MCF 10A (cell line): Measurements from ENCODE around the gene OR8H1. TPM values are rescaled to one million over a fixed set of nuclear protein-coding genes. Genes with fewer than 3 reads are reported as not detected.

Experiments used
- Bru-seq: library from RNA; stranded (reverse); fragments of 400-500 nt; gene quantifications from one replicate; lab custom pipeline; 2021; lab: Mats Ljungman, UMichigan
- BruChase-seq, 2 experiments: library from RNA; stranded (reverse); fragments of 400-500 nt; gene quantifications; one replicate each; lab custom pipeline; 2021; lab: Mats Ljungman, UMichigan
- BruUV-seq: library from RNA; stranded (reverse); fragments of 400-500 nt; replicated peaks from 2 replicates; lab custom pipeline; 2021; lab: Mats Ljungman, UMichigan
- CTCF ChIA-PET: fragments of 300-600 bp; sonication (Branson Sonifier 250); formaldehyde crosslinking; extraction: SDS; loops from one replicate; lab custom pipeline; 2021; ENCODE audit warnings: antibody characterized with exemption, inconsistent platforms; lab: Yijun Ruan, JAX
- POLR2A ChIA-PET: fragments of 300-600, 350-650 bp; sonication (Branson Sonifier 250); formaldehyde crosslinking; extraction: SDS; loops from one replicate; lab custom pipeline; 2020; ENCODE audit warnings: antibody characterized with exemption, inconsistent platforms; lab: Yijun Ruan, JAX
- DNase-seq: peaks from one replicate; pipeline ENCODE4 v3.0.0-alpha.2; 2018; ENCODE audit not compliant: unreplicated experiment
- H3K27ac Mint-ChIP-seq: one replicate; pipeline ENCODE4 v1.8.0; 2022; ENCODE audit warnings: mild to moderate bottlenecking, low read depth, mixed read lengths; ENCODE audit not compliant: unreplicated experiment
- H3K27me3 Mint-ChIP-seq: one replicate; pipeline ENCODE4 v1.8.0; 2022; ENCODE audit warnings: mixed read lengths; ENCODE audit not compliant: insufficient read depth, unreplicated experiment
- H3K36me3 Mint-ChIP-seq: one replicate; pipeline ENCODE4 v1.8.0; 2022; ENCODE audit warnings: mild to moderate bottlenecking, moderate library complexity, mixed read lengths; ENCODE audit not compliant: insufficient read depth, unreplicated experiment
- H3K4me1 Mint-ChIP-seq: one replicate; pipeline ENCODE4 v1.8.0; 2022; ENCODE audit warnings: mixed read lengths; ENCODE audit not compliant: insufficient read depth, unreplicated experiment
- H3K4me3 Mint-ChIP-seq: one replicate; pipeline ENCODE4 v1.8.0; 2022; ENCODE audit warnings: mild to moderate bottlenecking, moderate library complexity, mixed read lengths; ENCODE audit not compliant: unreplicated experiment
- H3K9me3 Mint-ChIP-seq: one replicate; pipeline ENCODE4 v1.8.0; 2022; ENCODE audit warnings: mixed read lengths; ENCODE audit not compliant: unreplicated experiment
- CTCF ChIP-seq: fragments of 200-600 bp; IDR thresholded peaks from one replicate; pipeline ENCODE4 v1.8.0; 2022; ENCODE audit warnings: antibody characterized with exemption, mild to moderate bottlenecking; ENCODE audit not compliant: unreplicated experiment
- intact Hi-C: fragments of 100-400 bp; cut with micrococcal nuclease; formaldehyde crosslinking; loops from 2 replicates; pipeline ENCODE4 v1.14.1; 2022
- long read RNA-seq: library from polyadenylated mRNA; stranded (forward); transcript quantifications from one replicate; pipeline ENCODE4 v2.0.0, GENCODE V29; 2022
- total RNA-seq: library from RNA; stranded (reverse); gene quantifications from 2 replicates; pipeline ENCODE4 v1.2.3, GENCODE V29; 2022

OR8H1 gene, protein sequence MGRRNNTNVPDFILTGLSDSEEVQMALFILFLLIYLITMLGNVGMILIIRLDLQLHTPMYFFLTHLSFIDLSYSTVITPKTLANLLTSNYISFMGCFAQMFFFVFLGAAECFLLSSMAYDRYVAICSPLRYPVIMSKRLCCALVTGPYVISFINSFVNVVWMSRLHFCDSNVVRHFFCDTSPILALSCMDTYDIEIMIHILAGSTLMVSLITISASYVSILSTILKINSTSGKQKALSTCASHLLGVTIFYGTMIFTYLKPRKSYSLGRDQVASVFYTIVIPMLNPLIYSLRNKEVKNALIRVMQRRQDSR
- total RNA-seq (not detected in 2 replicates), Bru-seq, nascent RNA (not detected), BruChase-seq, experiment 1, labeled RNA remaining after a 6-hour chase (not detected), BruChase-seq, experiment 2, labeled RNA remaining after a 2-hour chase (not detected)
- long read RNA-seq: 0 reads

DNA sequence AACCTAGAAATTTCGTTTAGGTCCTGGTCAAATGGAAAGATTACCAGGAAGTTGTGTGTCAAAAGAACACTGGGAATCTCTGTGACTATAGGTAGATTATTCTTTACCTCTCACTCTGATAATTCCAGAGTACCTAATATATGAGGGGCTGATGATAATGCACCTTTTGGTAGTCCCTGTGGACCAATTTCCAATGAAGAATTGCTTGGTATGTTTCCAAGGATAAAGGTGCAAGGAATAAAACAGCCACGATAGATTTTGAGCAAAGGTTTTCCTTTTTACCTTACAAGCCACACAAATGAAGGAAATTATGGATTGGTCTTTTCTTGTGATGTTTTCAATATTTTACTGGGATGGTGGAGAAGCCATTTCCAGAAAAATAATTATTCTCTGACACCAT, at the start of gene OR8H1:
TSS of gene OR8H1 (minus strand) at position 101 of the 400 bp plus-strand sequence. CDS start 1,192 bp downstream, outside the sequence.
- no peak for TF ChIP-seq CTCF
- no peak within 1 kb of the TSS for H3K4me3 Mint-ChIP-seq
- intact Hi-C loops: no loop called here
- no peaks in the 10 kb centered on the region for H3K27me3 Mint-ChIP-seq
- BruUV-seq: no TSS peak
- CTCF ChIA-PET: no interaction called here
- DNase-seq: no peak
- peaks cover 14% of the 10 kb centered on the region for H3K9me3 Mint-ChIP-seq
- no peaks in the 10 kb centered on the region for H3K36me3 Mint-ChIP-seq
- no peaks in the 10 kb centered on the region for H3K4me1 Mint-ChIP-seq
- no peak within 1 kb of the TSS for H3K27ac Mint-ChIP-seq
- POLR2A ChIA-PET: no interaction called here

GRCh38 chr11:56340289-56340688, 48.2 kb upstream of the OR8H1 start:
- Mint-ChIP-seq H3K27me3 (no peaks in the 10 kb centered on the region), H3K27ac (no peak overlapping the region), H3K9me3 (peaks cover 13% of the 10 kb centered on the region), H3K4me1 (no peaks in the 10 kb centered on the region), H3K4me3 (no peak overlapping the region), H3K36me3 (no peaks in the 10 kb centered on the region)
- no peak for DNase-seq
- BruUV-seq: no TSS peak
- intact Hi-C loops: no loop called here
- no peak for TF ChIP-seq CTCF
- ChIA-PET CTCF (no interaction called here), POLR2A (no interaction called here)

DNA sequence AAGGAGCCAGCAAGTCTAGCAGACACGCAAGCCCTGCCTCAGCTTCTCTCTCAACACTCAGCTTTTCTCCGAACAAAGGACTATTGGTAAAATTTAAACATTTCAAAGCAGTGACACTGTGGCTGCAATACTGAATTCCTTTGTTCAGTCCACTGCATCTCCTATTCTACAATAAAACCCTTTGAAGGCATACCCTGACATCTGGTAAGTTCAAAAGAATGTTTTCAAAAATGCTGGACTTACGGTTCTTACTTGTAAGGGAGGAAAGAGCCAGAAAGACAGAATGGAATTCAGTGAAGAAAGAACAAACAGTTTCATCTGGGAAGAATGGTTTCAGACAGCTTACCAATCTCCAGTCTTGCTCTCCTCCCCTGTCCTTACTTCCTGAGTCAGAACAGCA, 41.1 kb upstream of the OR8H1 start:
- POLR2A ChIA-PET: no interaction called here
- no TSS peak for BruUV-seq
- DNase-seq: no peak
- H3K36me3 Mint-ChIP-seq: no peaks in the 10 kb centered on the region
- H3K4me1 Mint-ChIP-seq: no peaks in the 10 kb centered on the region
- no peaks in the 10 kb centered on the region for H3K27me3 Mint-ChIP-seq
- no peak for TF ChIP-seq CTCF
- CTCF ChIA-PET: no interaction called here
- no peak overlapping the region for H3K27ac Mint-ChIP-seq
- H3K4me3 Mint-ChIP-seq: no peak overlapping the region
- intact Hi-C loops: no loop called here
- peaks cover 11% of the 10 kb centered on the region for H3K9me3 Mint-ChIP-seq

- no peaks in the 10 kb centered on the region for H3K4me1 Mint-ChIP-seq
- intact Hi-C loops: no loop called here
- H3K36me3 Mint-ChIP-seq: no peaks in the 10 kb centered on the region
- POLR2A ChIA-PET: no interaction called here
- no peak overlapping the region for H3K4me3 Mint-ChIP-seq
- BruUV-seq: no TSS peak
- CTCF ChIA-PET: interaction anchor here (0.5 kb wide), 1 partner anchor 305 kb away, joined by 3 read pairs; no protein-coding TSS in a partner anchor
- H3K27ac Mint-ChIP-seq: no peak overlapping the region
- DNase-seq: no peak
- H3K27me3 Mint-ChIP-seq: no peaks in the 10 kb centered on the region
- TF ChIP-seq CTCF: no peak
- H3K9me3 Mint-ChIP-seq: peaks cover 18% of the 10 kb centered on the region
Observed at GRCh38 chr11:56331861-56332491, 39.9 kb upstream of the OR8H1 start.
